ENCODE results near the gene LIPE.

LIPE gene

DNA sequence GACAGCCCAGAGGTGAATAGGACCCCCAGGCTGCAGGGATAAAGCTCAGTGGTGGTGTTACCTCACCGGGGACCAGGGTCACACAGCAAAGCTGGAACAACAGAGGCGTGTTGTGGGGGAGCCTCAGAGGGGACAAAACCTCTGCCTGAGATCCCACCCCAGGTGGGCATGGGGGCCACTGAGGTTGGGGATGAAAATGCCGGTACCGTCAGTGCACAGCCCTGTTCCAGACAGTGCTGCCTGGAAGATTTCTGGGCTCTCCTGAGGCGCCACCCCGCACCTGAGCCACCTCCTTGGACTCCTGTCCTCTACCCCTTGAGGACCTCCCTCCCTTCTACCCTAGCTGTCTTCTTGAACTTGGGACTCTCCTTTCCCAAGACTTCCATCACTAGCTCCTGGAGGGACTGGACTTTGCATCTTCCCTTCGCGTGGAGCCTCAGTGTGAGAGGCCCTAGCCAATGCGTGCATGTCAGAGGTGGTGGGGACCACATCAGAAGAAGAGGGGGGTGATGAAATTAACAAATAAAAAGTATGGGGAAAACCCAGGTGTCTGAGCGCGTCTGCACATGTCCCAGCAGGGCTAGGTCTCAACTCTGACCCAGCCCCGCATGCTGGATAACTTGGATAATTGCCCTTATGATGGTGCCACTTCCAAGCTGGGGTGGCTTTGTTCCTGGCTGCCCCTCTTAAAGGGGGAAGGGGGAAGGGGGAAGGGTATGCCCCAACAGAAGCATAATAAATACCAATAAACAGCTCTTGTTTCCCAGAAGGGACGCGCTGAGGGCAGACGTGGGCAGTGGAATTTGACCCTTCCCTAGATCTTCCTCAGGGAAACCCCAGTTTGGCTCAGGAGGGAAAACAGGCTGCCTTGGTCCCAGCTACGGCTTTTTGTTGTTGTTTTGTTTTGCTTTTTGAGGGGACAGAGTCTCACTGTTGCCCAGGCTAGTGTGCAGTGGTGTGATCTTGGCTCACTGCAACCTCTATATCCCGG, 48.7 kb downstream of the LIPE start:
- Histone ChIP-seq H2AFZ (ENCODE audit: low read length) (no peak overlapping the region), H3K9me2 (ENCODE audit: low read depth, low read length) (no peaks in the 10 kb centered on the region), H3K27me3 (ENCODE audit: insufficient read depth, low read length) (peaks cover 13% of the 10 kb centered on the region), H3K4me2 (ENCODE audit: low read length) (no peak overlapping the region), H3K36me3 (ENCODE audit: insufficient read depth, low read length) (no peaks in the 10 kb centered on the region; the same call in 1 of the 2 replicates), H3F3A (ENCODE audit: insufficient read depth, low read length) (no peaks in the 10 kb centered on the region), H3K9ac (ENCODE audit: low read length) (no peak overlapping the region), H3K4me1 (ENCODE audit: insufficient read depth, low read length, severe bottlenecking) (no peaks in the 10 kb centered on the region), H3K4me3 (ENCODE audit: low read depth, low read length, poor library complexity, severe bottlenecking) (no peak overlapping the region), H3K79me2 (ENCODE audit: insufficient read depth, low read length) (no peaks in the 10 kb centered on the region), H3K27ac (ENCODE audit: low read depth, low read length, poor library complexity, severe bottlenecking) (no peak overlapping the region), H4K20me1 (ENCODE audit: insufficient read depth, low read length) (no peaks in the 10 kb centered on the region), H3K9me3 (ENCODE audit: low read length) (no peaks in the 10 kb centered on the region)
- no peak for TF ChIP-seq EZH2 (IDR thresholded peaks at IDR 0.05; ENCODE audit: borderline replicate concordance, low read length)
- TF ChIP-seq, protein P1, sequence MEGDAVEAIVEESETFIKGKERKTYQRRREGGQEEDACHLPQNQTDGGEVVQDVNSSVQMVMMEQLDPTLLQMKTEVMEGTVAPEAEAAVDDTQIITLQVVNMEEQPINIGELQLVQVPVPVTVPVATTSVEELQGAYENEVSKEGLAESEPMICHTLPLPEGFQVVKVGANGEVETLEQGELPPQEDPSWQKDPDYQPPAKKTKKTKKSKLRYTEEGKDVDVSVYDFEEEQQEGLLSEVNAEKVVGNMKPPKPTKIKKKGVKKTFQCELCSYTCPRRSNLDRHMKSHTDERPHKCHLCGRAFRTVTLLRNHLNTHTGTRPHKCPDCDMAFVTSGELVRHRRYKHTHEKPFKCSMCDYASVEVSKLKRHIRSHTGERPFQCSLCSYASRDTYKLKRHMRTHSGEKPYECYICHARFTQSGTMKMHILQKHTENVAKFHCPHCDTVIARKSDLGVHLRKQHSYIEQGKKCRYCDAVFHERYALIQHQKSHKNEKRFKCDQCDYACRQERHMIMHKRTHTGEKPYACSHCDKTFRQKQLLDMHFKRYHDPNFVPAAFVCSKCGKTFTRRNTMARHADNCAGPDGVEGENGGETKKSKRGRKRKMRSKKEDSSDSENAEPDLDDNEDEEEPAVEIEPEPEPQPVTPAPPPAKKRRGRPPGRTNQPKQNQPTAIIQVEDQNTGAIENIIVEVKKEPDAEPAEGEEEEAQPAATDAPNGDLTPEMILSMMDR (IDR thresholded peaks at IDR 0.05; ENCODE audit: low read length): no peak

DNA sequence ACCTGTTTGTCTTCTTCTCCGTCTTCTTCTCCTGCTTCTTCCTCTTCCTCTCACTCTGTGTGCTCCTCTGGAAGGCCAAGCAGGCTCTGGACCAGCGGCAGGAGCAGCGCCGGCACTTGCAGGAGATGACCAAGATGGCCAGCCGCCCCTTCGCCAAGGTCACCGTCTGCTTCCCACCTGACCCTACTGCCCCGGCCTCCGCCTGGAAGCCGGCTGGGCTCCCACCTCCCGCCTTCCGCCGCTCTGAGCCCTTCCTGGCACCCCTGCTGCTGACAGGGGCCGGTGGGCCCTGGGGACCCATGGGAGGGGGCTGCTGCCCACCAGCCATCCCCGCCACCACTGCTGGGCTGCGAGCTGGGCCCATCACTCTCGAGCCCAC, 51.0 kb downstream of the LIPE start:
- Histone ChIP-seq H3K4me3 (ENCODE audit: low read depth, low read length, poor library complexity, severe bottlenecking) (no peak overlapping the region), H3K27me3 (ENCODE audit: insufficient read depth, low read length) (peaks cover 13% of the 10 kb centered on the region), H3K36me3 (ENCODE audit: insufficient read depth, low read length) (no peaks in the 10 kb centered on the region; the same call in 1 of the 2 replicates), H3K4me1 (ENCODE audit: insufficient read depth, low read length, severe bottlenecking) (no peaks in the 10 kb centered on the region), H3K9me2 (ENCODE audit: low read depth, low read length) (no peaks in the 10 kb centered on the region), H4K20me1 (ENCODE audit: insufficient read depth, low read length) (no peaks in the 10 kb centered on the region), H3K79me2 (ENCODE audit: insufficient read depth, low read length) (no peaks in the 10 kb centered on the region), H3K4me2 (ENCODE audit: low read length) (no peak overlapping the region), H2AFZ (ENCODE audit: low read length) (no peak overlapping the region), H3F3A (ENCODE audit: insufficient read depth, low read length) (no peaks in the 10 kb centered on the region), H3K9ac (ENCODE audit: low read length) (no peak overlapping the region), H3K9me3 (ENCODE audit: low read length) (no peaks in the 10 kb centered on the region), H3K27ac (ENCODE audit: low read depth, low read length, poor library complexity, severe bottlenecking) (no peak overlapping the region)
- TF ChIP-seq, protein P1 (IDR thresholded peaks at IDR 0.05; ENCODE audit: low read length): no peak
- TF ChIP-seq EZH2 (IDR thresholded peaks at IDR 0.05; ENCODE audit: borderline replicate concordance, low read length): no peak

GRCh38 chr19:42375415-42376176, 51.6 kb downstream of the LIPE start:
- H3K27me3 ChIP-seq (ENCODE audit: insufficient read depth, low read length): peaks cover 13% of the 10 kb centered on the region
- no peaks in the 10 kb centered on the region for H3K79me2 ChIP-seq (ENCODE audit: insufficient read depth, low read length)
- H3K4me2 ChIP-seq (ENCODE audit: low read length): no peak overlapping the region
- H3F3A ChIP-seq (ENCODE audit: insufficient read depth, low read length): no peaks in the 10 kb centered on the region
- no peaks in the 10 kb centered on the region for H4K20me1 ChIP-seq (ENCODE audit: insufficient read depth, low read length)
- no peak overlapping the region for H3K27ac ChIP-seq (ENCODE audit: low read depth, low read length, poor library complexity, severe bottlenecking)
- no peaks in the 10 kb centered on the region for H3K4me1 ChIP-seq (ENCODE audit: insufficient read depth, low read length, severe bottlenecking)
- TF ChIP-seq EZH2 (IDR thresholded peaks at IDR 0.05; ENCODE audit: borderline replicate concordance, low read length): no peak
- TF ChIP-seq, protein P1 (IDR thresholded peaks at IDR 0.05; ENCODE audit: low read length): no peak
- H3K9me2 ChIP-seq (ENCODE audit: low read depth, low read length): no peaks in the 10 kb centered on the region
- no peaks in the 10 kb centered on the region; the same call in 1 of the 2 replicates for H3K36me3 ChIP-seq (ENCODE audit: insufficient read depth, low read length)
- no peaks in the 10 kb centered on the region for H3K9me3 ChIP-seq (ENCODE audit: low read length)
- no peak overlapping the region for H2AFZ ChIP-seq (ENCODE audit: low read length)
- H3K4me3 ChIP-seq (ENCODE audit: low read depth, low read length, poor library complexity, severe bottlenecking): no peak overlapping the region
- no peak overlapping the region for H3K9ac ChIP-seq (ENCODE audit: low read length)

Data from OCI-LY1 (cell line).